Astrocyte (in vitro differentiated cells and primary cell): ENCODE measurements around the gene KIF1B. TPM values are rescaled to one million over a fixed set of nuclear protein-coding genes. Genes with fewer than 3 reads are reported as not detected.
A peak's percentile ranks its signal among the peaks of the same experiment; 100 is the strongest.

Experiments used
- DNase-seq: peaks from one replicate; pipeline ENCODE4 v3.0.0-alpha.2; 2010; ENCODE audit warnings: low read depth
- FAIRE-seq: peaks from 2 replicates; lab custom pipeline; 2011; peaks lifted over from hg19 to GRCh38; lab: Jason Lieb, UNC
- H2AFZ ChIP-seq: 2 replicates; pipeline ENCODE4 v1.6.0; 2012; ENCODE audit warnings: low read depth, low read length, inconsistent platforms
- H3K27ac ChIP-seq: 2 replicates; pipeline ENCODE4 v1.5.1; 2011; ENCODE audit warnings: low read depth, low read length, inconsistent platforms
- H3K27me3 ChIP-seq: 2 replicates; pipeline ENCODE4 v1.6.0; 2011; ENCODE audit warnings: low read length, inconsistent platforms; ENCODE audit not compliant: insufficient read depth
- H3K36me3 ChIP-seq: 2 replicates; pipeline ENCODE4 v1.5.1; 2011; ENCODE audit warnings: low read length, inconsistent platforms; ENCODE audit not compliant: insufficient read depth
- H3K4me1 ChIP-seq: 2 replicates; pipeline ENCODE4 v1.5.1; 2011; ENCODE audit warnings: low read length, inconsistent platforms; ENCODE audit not compliant: insufficient read depth
- H3K4me2 ChIP-seq: 2 replicates; pipeline ENCODE4 v1.6.0; 2012; ENCODE audit warnings: low read length, inconsistent platforms
- H3K4me3 ChIP-seq: 2 replicates; pipeline ENCODE4 v1.5.1; 2011; ENCODE audit warnings: low read depth, mild to moderate bottlenecking, low read length, inconsistent platforms; ENCODE audit not compliant: insufficient read depth
- H3K79me2 ChIP-seq: 2 replicates; pipeline ENCODE4 v1.6.0; 2012; ENCODE audit warnings: mild to moderate bottlenecking, low read length, inconsistent platforms; ENCODE audit not compliant: insufficient read depth
- H3K9ac ChIP-seq: 2 replicates; pipeline ENCODE4 v1.6.0; 2012; ENCODE audit warnings: mild to moderate bottlenecking, low read length, inconsistent platforms
- H3K9me3 ChIP-seq: 2 replicates; pipeline ENCODE4 v1.5.1; 2012; ENCODE audit warnings: low read depth, mild to moderate bottlenecking, low read length, inconsistent platforms; ENCODE audit not compliant: insufficient read depth
- H4K20me1 ChIP-seq: 2 replicates; pipeline ENCODE4 v1.6.0; 2012; ENCODE audit warnings: low read length, inconsistent platforms; ENCODE audit not compliant: insufficient read depth
- H3K27ac Mint-ChIP-seq: one replicate; pipeline ENCODE4 v1.8.0; 2021; ENCODE audit warnings: mild to moderate bottlenecking, mixed read lengths; ENCODE audit not compliant: unreplicated experiment
- H3K27me3 Mint-ChIP-seq: one replicate; pipeline ENCODE4 v1.8.0; 2021; ENCODE audit warnings: low read depth, mixed read lengths; ENCODE audit not compliant: unreplicated experiment
- H3K36me3 Mint-ChIP-seq: one replicate; pipeline ENCODE4 v1.8.0; 2021; ENCODE audit warnings: low read depth, mixed read lengths; ENCODE audit not compliant: unreplicated experiment
- H3K4me1 Mint-ChIP-seq: one replicate; pipeline ENCODE4 v1.8.0; 2021; ENCODE audit warnings: low read depth, mixed read lengths; ENCODE audit not compliant: unreplicated experiment
- H3K4me3 Mint-ChIP-seq: one replicate; pipeline ENCODE4 v1.8.0; 2021; ENCODE audit warnings: mild to moderate bottlenecking, moderate library complexity, mixed read lengths; ENCODE audit not compliant: unreplicated experiment
- H3K9me3 Mint-ChIP-seq: one replicate; pipeline ENCODE4 v1.8.0; 2021; ENCODE audit warnings: mild to moderate bottlenecking, mixed read lengths; ENCODE audit not compliant: unreplicated experiment
- EZH2 ChIP-seq: IDR thresholded peaks from 2 replicates; pipeline ENCODE4 v1.6.1; 2012; ENCODE audit warnings: mild to moderate bottlenecking, low read length, inconsistent platforms; ENCODE audit not compliant: insufficient read depth
- total RNA-seq: library from RNA; stranded (reverse); gene quantifications from 2 replicates; pipeline ENCODE4 v1.2.1, GENCODE V29; 2021
- TF ChIP-seq, protein P1 (sequence below): IDR thresholded peaks from 2 replicates; pipeline ENCODE4 v1.5.1; 2011; ENCODE audit warnings: low read depth, mild to moderate bottlenecking, inconsistent platforms, low read length, moderate library complexity; ENCODE audit not compliant: insufficient read depth

KIF1B gene
- total RNA-seq, 1 donor from 2014 or later: 75.9 TPM

DNA sequence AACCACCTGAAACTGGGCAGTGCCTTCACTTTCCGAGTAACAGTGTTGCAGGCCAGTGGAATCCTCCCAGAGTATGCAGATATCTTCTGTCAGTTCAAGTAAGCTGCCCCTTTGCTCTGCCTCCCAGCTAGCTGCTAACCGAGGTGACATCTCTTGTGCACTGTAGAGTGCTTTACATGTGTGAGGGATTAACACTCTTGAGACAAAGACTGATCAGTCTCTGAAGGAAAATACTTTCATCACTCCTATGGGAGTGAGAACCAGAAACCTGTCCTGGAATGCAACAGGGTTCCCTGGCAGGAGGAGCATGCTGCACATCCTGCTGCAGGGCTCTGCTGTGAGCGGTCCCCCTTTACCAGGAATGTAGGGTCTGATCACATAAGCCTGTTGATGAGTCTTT lies 127.1 kb downstream of the KIF1B start:
- no peaks in the 10 kb centered on the region for H3K9me3 Mint-ChIP-seq
- no peaks in the 10 kb centered on the region for H3K79me2 ChIP-seq
- no peak overlapping the region for H3K27ac ChIP-seq
- peaks cover 7% of the 10 kb centered on the region for H3K36me3 Mint-ChIP-seq
- no peaks in the 10 kb centered on the region for H3K9me3 ChIP-seq
- H3K27me3 Mint-ChIP-seq: no peaks in the 10 kb centered on the region
- no peak overlapping the region for H3K4me3 Mint-ChIP-seq
- H4K20me1 ChIP-seq: no peaks in the 10 kb centered on the region
- no peak for DNase-seq
- FAIRE-seq: no peak
- no peak overlapping the region for H2AFZ ChIP-seq
- H3K9ac ChIP-seq: no peak overlapping the region
- peaks cover 15% of the 10 kb centered on the region for H3K36me3 ChIP-seq
- no peak for TF ChIP-seq EZH2
- TF ChIP-seq, protein P1, sequence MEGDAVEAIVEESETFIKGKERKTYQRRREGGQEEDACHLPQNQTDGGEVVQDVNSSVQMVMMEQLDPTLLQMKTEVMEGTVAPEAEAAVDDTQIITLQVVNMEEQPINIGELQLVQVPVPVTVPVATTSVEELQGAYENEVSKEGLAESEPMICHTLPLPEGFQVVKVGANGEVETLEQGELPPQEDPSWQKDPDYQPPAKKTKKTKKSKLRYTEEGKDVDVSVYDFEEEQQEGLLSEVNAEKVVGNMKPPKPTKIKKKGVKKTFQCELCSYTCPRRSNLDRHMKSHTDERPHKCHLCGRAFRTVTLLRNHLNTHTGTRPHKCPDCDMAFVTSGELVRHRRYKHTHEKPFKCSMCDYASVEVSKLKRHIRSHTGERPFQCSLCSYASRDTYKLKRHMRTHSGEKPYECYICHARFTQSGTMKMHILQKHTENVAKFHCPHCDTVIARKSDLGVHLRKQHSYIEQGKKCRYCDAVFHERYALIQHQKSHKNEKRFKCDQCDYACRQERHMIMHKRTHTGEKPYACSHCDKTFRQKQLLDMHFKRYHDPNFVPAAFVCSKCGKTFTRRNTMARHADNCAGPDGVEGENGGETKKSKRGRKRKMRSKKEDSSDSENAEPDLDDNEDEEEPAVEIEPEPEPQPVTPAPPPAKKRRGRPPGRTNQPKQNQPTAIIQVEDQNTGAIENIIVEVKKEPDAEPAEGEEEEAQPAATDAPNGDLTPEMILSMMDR: no peak
- peaks cover 18% of the 10 kb centered on the region for H3K4me1 Mint-ChIP-seq
- H3K4me3 ChIP-seq: no peak overlapping the region
- peak overlapping the region; percentile 53 for H3K27ac Mint-ChIP-seq
- H3K27me3 ChIP-seq: no peaks in the 10 kb centered on the region
- H3K4me2 ChIP-seq: no peak overlapping the region
- peaks cover 4% of the 10 kb centered on the region for H3K4me1 ChIP-seq

DNA sequence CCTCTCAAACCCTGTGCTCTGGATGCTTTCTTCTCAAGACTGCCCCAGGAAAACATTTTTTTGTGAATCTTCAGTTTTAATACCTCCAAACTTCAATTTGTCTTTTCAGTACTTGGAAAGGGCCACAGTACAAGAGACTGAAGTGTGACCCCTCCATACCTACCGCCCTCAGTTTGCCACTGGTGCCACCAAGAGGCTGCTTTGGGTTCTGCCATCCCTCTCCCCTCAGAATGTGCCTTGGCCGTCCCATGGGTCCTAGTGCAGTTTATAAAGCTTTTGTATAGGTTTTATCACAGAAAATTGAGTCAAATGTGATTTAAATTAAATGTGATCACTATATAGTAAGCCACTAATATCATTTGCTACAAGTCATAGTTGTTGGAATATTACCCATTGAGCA lies 127.7 kb downstream of the KIF1B start:
- H3K4me1 ChIP-seq: peaks cover 4% of the 10 kb centered on the region
- H3K4me3 ChIP-seq: no peak overlapping the region
- H3K36me3 ChIP-seq: peaks cover 15% of the 10 kb centered on the region
- H3K9ac ChIP-seq: no peak overlapping the region
- no peak overlapping the region for H3K27ac ChIP-seq
- H3K27ac Mint-ChIP-seq: peak overlapping the region; percentile 10
- H3K27me3 ChIP-seq: no peaks in the 10 kb centered on the region
- TF ChIP-seq, protein P1: peak; percentile 75
- no peak for TF ChIP-seq EZH2
- no peaks in the 10 kb centered on the region for H3K9me3 Mint-ChIP-seq
- peaks cover 7% of the 10 kb centered on the region for H3K36me3 Mint-ChIP-seq
- no peak overlapping the region for H3K4me2 ChIP-seq
- no peaks in the 10 kb centered on the region for H3K79me2 ChIP-seq
- no peaks in the 10 kb centered on the region for H3K27me3 Mint-ChIP-seq
- no peak overlapping the region for H2AFZ ChIP-seq
- no peak for FAIRE-seq
- H4K20me1 ChIP-seq: no peaks in the 10 kb centered on the region
- no peaks in the 10 kb centered on the region for H3K9me3 ChIP-seq
- peak; percentile 22 for DNase-seq
- H3K4me1 Mint-ChIP-seq: peaks cover 18% of the 10 kb centered on the region
- H3K4me3 Mint-ChIP-seq: no peak overlapping the region

DNA sequence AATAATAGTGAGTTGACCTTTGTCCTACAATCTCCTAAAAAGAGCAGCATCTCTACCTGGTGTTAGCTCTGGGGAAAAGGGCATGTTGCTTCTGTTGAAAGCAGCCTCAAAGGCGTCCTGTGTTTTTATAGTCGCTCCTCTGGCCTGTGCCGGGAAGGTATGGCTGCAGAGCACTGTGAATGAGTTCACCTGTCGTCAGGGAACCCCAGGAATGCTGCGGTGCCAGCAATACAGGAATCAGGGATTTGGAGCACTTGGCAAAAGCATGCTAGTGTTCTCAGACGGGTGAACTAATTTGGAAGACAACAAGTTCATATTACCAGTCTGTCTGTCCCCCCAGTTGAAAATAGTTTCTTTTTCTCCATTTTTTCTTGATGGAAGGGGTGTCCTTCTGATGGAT lies 128.2 kb downstream of the KIF1B start:
- Histone ChIP-seq H3K27ac (no peak overlapping the region), H3K9me3 (no peaks in the 10 kb centered on the region), H3K9ac (no peak overlapping the region), H2AFZ (no peak overlapping the region), H3K4me3 (no peak overlapping the region), H3K4me2 (no peak overlapping the region), H3K27me3 (no peaks in the 10 kb centered on the region), H4K20me1 (no peaks in the 10 kb centered on the region), H3K36me3 (peaks cover 15% of the 10 kb centered on the region), H3K79me2 (no peaks in the 10 kb centered on the region), H3K4me1 (peaks cover 4% of the 10 kb centered on the region)
- no peak overlapping the region for H3K4me3 Mint-ChIP-seq
- DNase-seq: no peak
- H3K27me3 Mint-ChIP-seq: no peaks in the 10 kb centered on the region
- peaks cover 7% of the 10 kb centered on the region for H3K36me3 Mint-ChIP-seq
- H3K9me3 Mint-ChIP-seq: no peaks in the 10 kb centered on the region
- peaks cover 18% of the 10 kb centered on the region for H3K4me1 Mint-ChIP-seq
- TF ChIP-seq, protein P1: no peak
- no peak for TF ChIP-seq EZH2
- FAIRE-seq: no peak
- peak overlapping the region; percentile 27 for H3K27ac Mint-ChIP-seq
